ENCODE data around the gene ZBTB33. TPM values are rescaled to one million over a fixed set of nuclear protein-coding genes. Genes with fewer than 3 reads are reported as not detected.

ZBTB33 gene
- total RNA-seq, 1 experiment from 2014 or later: 16.2 TPM

DNA sequence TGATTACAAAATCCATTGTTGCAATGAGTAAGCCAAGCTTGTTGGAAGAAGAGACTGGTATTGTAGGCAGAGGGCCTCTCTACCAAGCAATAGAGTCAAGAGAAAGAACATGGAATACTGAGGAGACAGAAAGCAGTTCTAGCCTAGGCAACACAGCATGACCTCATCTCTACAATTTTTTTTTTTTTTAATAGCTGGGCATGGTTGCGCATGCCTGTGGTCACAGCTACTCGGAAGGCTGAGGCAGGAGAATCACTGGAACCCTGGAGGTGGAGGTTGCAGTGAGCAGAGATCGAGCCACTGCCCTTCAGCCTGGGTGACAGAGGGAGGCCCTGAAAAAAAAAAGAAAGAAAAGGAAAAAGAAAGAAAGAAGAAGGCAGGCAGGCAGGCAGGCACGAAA is 11.7 kb upstream of the ZBTB33 start (continued):
- TF ChIP-seq, protein P1, sequence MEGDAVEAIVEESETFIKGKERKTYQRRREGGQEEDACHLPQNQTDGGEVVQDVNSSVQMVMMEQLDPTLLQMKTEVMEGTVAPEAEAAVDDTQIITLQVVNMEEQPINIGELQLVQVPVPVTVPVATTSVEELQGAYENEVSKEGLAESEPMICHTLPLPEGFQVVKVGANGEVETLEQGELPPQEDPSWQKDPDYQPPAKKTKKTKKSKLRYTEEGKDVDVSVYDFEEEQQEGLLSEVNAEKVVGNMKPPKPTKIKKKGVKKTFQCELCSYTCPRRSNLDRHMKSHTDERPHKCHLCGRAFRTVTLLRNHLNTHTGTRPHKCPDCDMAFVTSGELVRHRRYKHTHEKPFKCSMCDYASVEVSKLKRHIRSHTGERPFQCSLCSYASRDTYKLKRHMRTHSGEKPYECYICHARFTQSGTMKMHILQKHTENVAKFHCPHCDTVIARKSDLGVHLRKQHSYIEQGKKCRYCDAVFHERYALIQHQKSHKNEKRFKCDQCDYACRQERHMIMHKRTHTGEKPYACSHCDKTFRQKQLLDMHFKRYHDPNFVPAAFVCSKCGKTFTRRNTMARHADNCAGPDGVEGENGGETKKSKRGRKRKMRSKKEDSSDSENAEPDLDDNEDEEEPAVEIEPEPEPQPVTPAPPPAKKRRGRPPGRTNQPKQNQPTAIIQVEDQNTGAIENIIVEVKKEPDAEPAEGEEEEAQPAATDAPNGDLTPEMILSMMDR (IDR thresholded peaks at IDR 0.05): no peak
- no peak for TF ChIP-seq ZNF219 (CRISPR knock-in tag; IDR thresholded peaks at IDR 0.05; ENCODE audit: borderline replicate concordance)
- TF ChIP-seq PRRX2 (CRISPR knock-in tag; IDR thresholded peaks at IDR 0.05): no peak
- TF ChIP-seq TP53 (CRISPR knock-in tag; IDR thresholded peaks at IDR 0.05): no peak
- TF ChIP-seq, protein P2, sequence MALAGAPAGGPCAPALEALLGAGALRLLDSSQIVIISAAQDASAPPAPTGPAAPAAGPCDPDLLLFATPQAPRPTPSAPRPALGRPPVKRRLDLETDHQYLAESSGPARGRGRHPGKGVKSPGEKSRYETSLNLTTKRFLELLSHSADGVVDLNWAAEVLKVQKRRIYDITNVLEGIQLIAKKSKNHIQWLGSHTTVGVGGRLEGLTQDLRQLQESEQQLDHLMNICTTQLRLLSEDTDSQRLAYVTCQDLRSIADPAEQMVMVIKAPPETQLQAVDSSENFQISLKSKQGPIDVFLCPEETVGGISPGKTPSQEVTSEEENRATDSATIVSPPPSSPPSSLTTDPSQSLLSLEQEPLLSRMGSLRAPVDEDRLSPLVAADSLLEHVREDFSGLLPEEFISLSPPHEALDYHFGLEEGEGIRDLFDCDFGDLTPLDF (CRISPR knock-in tag; IDR thresholded peaks at IDR 0.05): no peak
- TF ChIP-seq, protein P3, sequence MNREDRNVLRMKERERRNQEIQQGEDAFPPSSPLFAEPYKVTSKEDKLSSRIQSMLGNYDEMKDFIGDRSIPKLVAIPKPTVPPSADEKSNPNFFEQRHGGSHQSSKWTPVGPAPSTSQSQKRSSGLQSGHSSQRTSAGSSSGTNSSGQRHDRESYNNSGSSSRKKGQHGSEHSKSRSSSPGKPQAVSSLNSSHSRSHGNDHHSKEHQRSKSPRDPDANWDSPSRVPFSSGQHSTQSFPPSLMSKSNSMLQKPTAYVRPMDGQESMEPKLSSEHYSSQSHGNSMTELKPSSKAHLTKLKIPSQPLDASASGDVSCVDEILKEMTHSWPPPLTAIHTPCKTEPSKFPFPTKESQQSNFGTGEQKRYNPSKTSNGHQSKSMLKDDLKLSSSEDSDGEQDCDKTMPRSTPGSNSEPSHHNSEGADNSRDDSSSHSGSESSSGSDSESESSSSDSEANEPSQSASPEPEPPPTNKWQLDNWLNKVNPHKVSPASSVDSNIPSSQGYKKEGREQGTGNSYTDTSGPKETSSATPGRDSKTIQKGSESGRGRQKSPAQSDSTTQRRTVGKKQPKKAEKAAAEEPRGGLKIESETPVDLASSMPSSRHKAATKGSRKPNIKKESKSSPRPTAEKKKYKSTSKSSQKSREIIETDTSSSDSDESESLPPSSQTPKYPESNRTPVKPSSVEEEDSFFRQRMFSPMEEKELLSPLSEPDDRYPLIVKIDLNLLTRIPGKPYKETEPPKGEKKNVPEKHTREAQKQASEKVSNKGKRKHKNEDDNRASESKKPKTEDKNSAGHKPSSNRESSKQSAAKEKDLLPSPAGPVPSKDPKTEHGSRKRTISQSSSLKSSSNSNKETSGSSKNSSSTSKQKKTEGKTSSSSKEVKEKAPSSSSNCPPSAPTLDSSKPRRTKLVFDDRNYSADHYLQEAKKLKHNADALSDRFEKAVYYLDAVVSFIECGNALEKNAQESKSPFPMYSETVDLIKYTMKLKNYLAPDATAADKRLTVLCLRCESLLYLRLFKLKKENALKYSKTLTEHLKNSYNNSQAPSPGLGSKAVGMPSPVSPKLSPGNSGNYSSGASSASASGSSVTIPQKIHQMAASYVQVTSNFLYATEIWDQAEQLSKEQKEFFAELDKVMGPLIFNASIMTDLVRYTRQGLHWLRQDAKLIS (CRISPR knock-in tag; IDR thresholded peaks at IDR 0.05; ENCODE audit: borderline replicate concordance): no peak

DNA sequence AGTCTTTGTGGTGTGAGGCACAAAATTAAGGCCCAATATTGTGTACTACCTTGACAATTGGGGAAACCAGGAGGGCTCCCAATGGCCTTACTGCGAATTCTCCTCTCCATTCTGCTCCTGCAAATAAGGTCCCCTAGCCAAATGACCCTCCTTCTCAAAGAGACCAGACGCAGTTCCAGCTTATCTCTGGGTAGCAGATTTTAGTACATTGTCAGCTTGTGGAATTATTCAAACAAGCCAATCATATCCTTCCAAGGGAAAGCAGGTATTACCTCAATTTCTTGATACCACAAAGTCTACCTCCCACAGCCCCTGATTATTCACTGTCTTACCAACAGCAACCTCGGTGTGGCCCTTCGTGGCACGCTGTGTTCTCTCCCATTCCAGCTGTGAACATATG is 7.8 kb upstream of the ZBTB33 start:
- Mint-ChIP-seq H3K27ac (no peak overlapping the region), H3K36me3 (no peaks in the 10 kb centered on the region), H3K9me3 (no peaks in the 10 kb centered on the region), H3K27me3 (ENCODE audit: low read depth) (peaks cover 5% of the 10 kb centered on the region), H3K4me3 (no peak overlapping the region), H3K4me1 (peaks cover 14% of the 10 kb centered on the region)
- DNase-seq (ENCODE audit: low spot score) (no peak), ATAC-seq (no peak)
- ChIA-PET POLR2A (no interaction called here), CTCF (no interaction called here)
- TF ChIP-seq, protein P4, sequence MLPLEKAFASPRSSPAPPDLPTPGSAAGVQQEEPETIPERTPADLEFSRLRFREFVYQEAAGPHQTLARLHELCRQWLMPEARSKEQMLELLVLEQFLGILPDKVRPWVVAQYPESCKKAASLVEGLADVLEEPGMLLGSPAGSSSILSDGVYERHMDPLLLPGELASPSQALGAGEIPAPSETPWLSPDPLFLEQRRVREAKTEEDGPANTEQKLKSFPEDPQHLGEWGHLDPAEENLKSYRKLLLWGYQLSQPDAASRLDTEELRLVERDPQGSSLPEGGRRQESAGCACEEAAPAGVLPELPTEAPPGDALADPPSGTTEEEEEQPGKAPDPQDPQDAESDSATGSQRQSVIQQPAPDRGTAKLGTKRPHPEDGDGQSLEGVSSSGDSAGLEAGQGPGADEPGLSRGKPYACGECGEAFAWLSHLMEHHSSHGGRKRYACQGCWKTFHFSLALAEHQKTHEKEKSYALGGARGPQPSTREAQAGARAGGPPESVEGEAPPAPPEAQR (CRISPR knock-in tag; IDR thresholded peaks at IDR 0.05): no peak

DNA sequence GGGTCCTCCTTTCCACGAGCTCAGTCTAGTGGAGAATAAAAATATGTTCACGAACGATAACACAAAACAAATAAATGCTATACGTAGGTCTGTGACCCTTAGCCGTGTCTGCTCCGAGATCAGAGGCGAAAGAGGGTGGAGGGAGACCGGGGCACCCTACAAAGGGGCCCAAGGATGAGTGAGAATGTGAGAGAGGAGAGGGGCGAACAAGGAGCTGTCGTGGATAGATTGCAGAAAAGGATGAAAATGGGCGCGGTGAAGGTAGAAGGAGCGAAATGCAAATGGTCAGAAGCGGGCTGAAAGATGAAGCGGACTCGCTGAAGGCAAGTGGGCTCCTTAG is 6.2 kb upstream of the ZBTB33 start:
- DNase-seq (ENCODE audit: low spot score) (no peak), ATAC-seq (peak; percentile 10)
- H3K27me3 Mint-ChIP-seq (ENCODE audit: low read depth): peaks cover 19% of the 10 kb centered on the region
- no peaks in the 10 kb centered on the region for H3K9me3 Mint-ChIP-seq
- TF ChIP-seq NFYB (CRISPR knock-in tag; conservative IDR thresholded peaks at IDR 0.05; ENCODE audit: low read depth): no peak
- no peak for TF ChIP-seq FOXP1 (CRISPR knock-in tag; IDR thresholded peaks at IDR 0.05; ENCODE audit: borderline replicate concordance)
- TF ChIP-seq, protein P5, sequence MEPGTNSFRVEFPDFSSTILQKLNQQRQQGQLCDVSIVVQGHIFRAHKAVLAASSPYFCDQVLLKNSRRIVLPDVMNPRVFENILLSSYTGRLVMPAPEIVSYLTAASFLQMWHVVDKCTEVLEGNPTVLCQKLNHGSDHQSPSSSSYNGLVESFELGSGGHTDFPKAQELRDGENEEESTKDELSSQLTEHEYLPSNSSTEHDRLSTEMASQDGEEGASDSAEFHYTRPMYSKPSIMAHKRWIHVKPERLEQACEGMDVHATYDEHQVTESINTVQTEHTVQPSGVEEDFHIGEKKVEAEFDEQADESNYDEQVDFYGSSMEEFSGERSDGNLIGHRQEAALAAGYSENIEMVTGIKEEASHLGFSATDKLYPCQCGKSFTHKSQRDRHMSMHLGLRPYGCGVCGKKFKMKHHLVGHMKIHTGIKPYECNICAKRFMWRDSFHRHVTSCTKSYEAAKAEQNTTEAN (CRISPR knock-in tag; IDR thresholded peaks at IDR 0.05): no peak
- TF ChIP-seq TEAD1 (CRISPR knock-in tag; IDR thresholded peaks at IDR 0.05): no peak
- no peak for TF ChIP-seq EMX1 (CRISPR knock-in tag; IDR thresholded peaks at IDR 0.05)
- no peak for TF ChIP-seq KAT7 (CRISPR knock-in tag; IDR thresholded peaks at IDR 0.05; ENCODE audit: borderline replicate concordance)
- no peak for TF ChIP-seq ZNF138 (CRISPR knock-in tag; conservative IDR thresholded peaks at IDR 0.05)
- TF ChIP-seq, protein P6, sequence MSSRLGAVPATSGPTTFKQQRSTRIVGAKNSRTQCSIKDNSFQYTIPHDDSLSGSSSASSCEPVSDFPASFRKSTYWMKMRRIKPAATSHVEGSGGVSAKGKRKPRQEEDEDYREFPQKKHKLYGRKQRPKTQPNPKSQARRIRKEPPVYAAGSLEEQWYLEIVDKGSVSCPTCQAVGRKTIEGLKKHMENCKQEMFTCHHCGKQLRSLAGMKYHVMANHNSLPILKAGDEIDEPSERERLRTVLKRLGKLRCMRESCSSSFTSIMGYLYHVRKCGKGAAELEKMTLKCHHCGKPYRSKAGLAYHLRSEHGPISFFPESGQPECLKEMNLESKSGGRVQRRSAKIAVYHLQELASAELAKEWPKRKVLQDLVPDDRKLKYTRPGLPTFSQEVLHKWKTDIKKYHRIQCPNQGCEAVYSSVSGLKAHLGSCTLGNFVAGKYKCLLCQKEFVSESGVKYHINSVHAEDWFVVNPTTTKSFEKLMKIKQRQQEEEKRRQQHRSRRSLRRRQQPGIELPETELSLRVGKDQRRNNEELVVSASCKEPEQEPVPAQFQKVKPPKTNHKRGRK (CRISPR knock-in tag; IDR thresholded peaks at IDR 0.05; ENCODE audit: borderline replicate concordance): no peak
- no peak for TF ChIP-seq CREM (CRISPR knock-in tag; IDR thresholded peaks at IDR 0.05)
- no peak for TF ChIP-seq NR1H2 (CRISPR knock-in tag; IDR thresholded peaks at IDR 0.05)
- TF ChIP-seq GABPB1 (CRISPR knock-in tag; IDR thresholded peaks at IDR 0.05): no peak
- TF ChIP-seq PRRX2 (CRISPR knock-in tag; IDR thresholded peaks at IDR 0.05): no peak
- TF ChIP-seq ZNF396 (CRISPR knock-in tag; IDR thresholded peaks at IDR 0.05; ENCODE audit: borderline replicate concordance): no peak
- no peak for TF ChIP-seq MXD4 (CRISPR knock-in tag; IDR thresholded peaks at IDR 0.05; ENCODE audit: borderline replicate concordance)
- TF ChIP-seq, protein P7, sequence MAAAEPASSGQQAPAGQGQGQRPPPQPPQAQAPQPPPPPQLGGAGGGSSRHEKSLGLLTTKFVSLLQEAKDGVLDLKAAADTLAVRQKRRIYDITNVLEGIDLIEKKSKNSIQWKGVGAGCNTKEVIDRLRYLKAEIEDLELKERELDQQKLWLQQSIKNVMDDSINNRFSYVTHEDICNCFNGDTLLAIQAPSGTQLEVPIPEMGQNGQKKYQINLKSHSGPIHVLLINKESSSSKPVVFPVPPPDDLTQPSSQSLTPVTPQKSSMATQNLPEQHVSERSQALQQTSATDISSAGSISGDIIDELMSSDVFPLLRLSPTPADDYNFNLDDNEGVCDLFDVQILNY (CRISPR knock-in tag; IDR thresholded peaks at IDR 0.05): no peak
- TF ChIP-seq HMGA2 (CRISPR knock-in tag; IDR thresholded peaks at IDR 0.05): no peak
- TF ChIP-seq GTF2I (CRISPR knock-in tag; conservative IDR thresholded peaks at IDR 0.05): no peak
- no peak for TF ChIP-seq TEAD4 (CRISPR knock-in tag; IDR thresholded peaks at IDR 0.05)
- CTCF ChIA-PET: no interaction called here
- H3K4me3 Mint-ChIP-seq: peak overlapping the region; percentile 92
- POLR2A ChIA-PET: no interaction called here
- peak overlapping the region; percentile 96 for H3K27ac Mint-ChIP-seq
- H3K4me1 Mint-ChIP-seq: peaks cover 14% of the 10 kb centered on the region
- H3K36me3 Mint-ChIP-seq: no peaks in the 10 kb centered on the region
